K562 (cell line): Measurements from ENCODE around the gene EXOC4. TPM values are rescaled to one million over a fixed set of nuclear protein-coding genes. Genes with fewer than 3 reads are reported as not detected.

Experiments
- ATAC-seq: fragments of 200-7000 bp; cut with Tn5 transposase; 3 replicates; pipeline ENCODE4 v1.9.1; 2020; ENCODE audit warnings: moderate library complexity
- BruUV-seq: library from RNA; stranded (reverse); fragments of 400-500 nt; replicated peaks from 2 replicates; lab custom pipeline; 2021; lab: Mats Ljungman, UMichigan
- CTCF ChIA-PET: fragments of 300-600 bp; formaldehyde crosslinking; extraction: SDS; loops from one replicate; lab custom pipeline; 2021; ENCODE audit warnings: low intra/inter-chr PET ratio; lab: Yijun Ruan, JAX
- POLR2A ChIA-PET: fragments of 300-600, 350-650 bp; sonication (Branson Sonifier 250); formaldehyde crosslinking; extraction: SDS; loops from one replicate; lab custom pipeline; 2021; ENCODE audit warnings: antibody characterized with exemption, inconsistent platforms; lab: Yijun Ruan, JAX
- DNase-seq, 4 experiments: peaks; one replicate each; pipeline versions ENCODE4 v3.0.0 to v3.0.0-alpha.2; 2011 to 2018; ENCODE audit warnings: low spot score in 3 of 4, mixed read lengths in 3 of 4; ENCODE audit errors: extremely low read depth in 1 of 4
- FAIRE-seq: peaks from 2 replicates; lab custom pipeline; 2011; peaks lifted over from hg19 to GRCh38; lab: Jason Lieb, UNC
- H2AFZ ChIP-seq: 2 replicates; pipeline ENCODE4 v1.6.0; 2011; ENCODE audit warnings: low read depth, low read length, control low read depth, inconsistent platforms
- H3K27ac ChIP-seq: fragments of 200-600 bp; 3 replicates; pipeline ENCODE4 v1.8.0; 2011; ENCODE audit warnings: low read depth, mild to moderate bottlenecking, control low read depth, inconsistent platforms, low read length, moderate library complexity, mixed read lengths; ENCODE audit errors: extremely low read depth
- H3K27me3 ChIP-seq, 2 experiments: fragments of 300-600 bp in 1 of 2; 2 replicates in 1 of 2; 3 replicates in 1 of 2; pipeline versions ENCODE4 v1.6.0 to v1.8.0; 2011; ENCODE audit warnings: inconsistent platforms in 2 of 2, low read length in 2 of 2, mild to moderate bottlenecking in 1 of 2, mixed read lengths in 1 of 2, moderate library complexity in 1 of 2; ENCODE audit not compliant: control insufficient read depth in 2 of 2, insufficient read depth in 2 of 2
- H3K36me3 ChIP-seq: fragments of 300-600 bp; 3 replicates; pipeline ENCODE4 v1.8.0; 2011; ENCODE audit warnings: mild to moderate bottlenecking, low read length, inconsistent platforms; ENCODE audit not compliant: control insufficient read depth, insufficient read depth
- H3K4me1 ChIP-seq, 2 experiments: fragments of 200-600 bp in 1 of 2; replicated peaks in 1 of 2; 2 replicates in 1 of 2; 3 replicates in 1 of 2; pipeline versions ENCODE4 v1.5.1 to v1.8.0; 2011; ENCODE audit warnings: inconsistent platforms in 2 of 2, low read length in 2 of 2, mild to moderate bottlenecking in 1 of 2, mixed read lengths in 1 of 2, moderate library complexity in 1 of 2; ENCODE audit not compliant: control insufficient read depth in 2 of 2, insufficient read depth in 2 of 2
- H3K4me2 ChIP-seq: 2 replicates; pipeline ENCODE4 v1.6.1; 2011; ENCODE audit warnings: low read length, control low read depth, inconsistent platforms, mixed read lengths; ENCODE audit not compliant: insufficient read depth
- H3K4me3 ChIP-seq: fragments of 200-600 bp; sonication (generic), shearing (Covaris generic); 2 replicates; pipeline ENCODE4 v1.5.1; 2016; ENCODE audit warnings: control low read depth, inconsistent platforms
- H3K79me2 ChIP-seq: fragments of 200-600 bp; 3 replicates; pipeline ENCODE4 v1.8.0; 2011; ENCODE audit warnings: low read length, inconsistent platforms; ENCODE audit not compliant: control insufficient read depth, insufficient read depth
- H3K9ac ChIP-seq, 2 experiments: 2 replicates each; pipeline versions ENCODE4 v1.6.0 to v1.6.1; 2011; ENCODE audit warnings: low read depth in 2 of 2, low read length in 2 of 2, control low read depth in 1 of 2, inconsistent platforms in 1 of 2, mild to moderate bottlenecking in 1 of 2, mixed read lengths in 1 of 2; ENCODE audit not compliant: insufficient read depth in 1 of 2
- H3K9me1 ChIP-seq: one replicate; pipeline ENCODE4 v1.6.0; 2011; ENCODE audit warnings: inconsistent platforms, mild to moderate bottlenecking, low read length, moderate library complexity; ENCODE audit not compliant: control insufficient read depth, insufficient read depth
- H3K9me3 ChIP-seq: replicated peaks from 2 replicates; pipeline ENCODE4 v1.5.1; 2011; ENCODE audit warnings: low read depth, low read length, inconsistent platforms; ENCODE audit not compliant: control insufficient read depth, insufficient read depth
- H4K20me1 ChIP-seq: replicated peaks from 2 replicates; pipeline ENCODE4 v1.6.1; 2011; ENCODE audit warnings: low read length, inconsistent platforms, mixed read lengths; ENCODE audit not compliant: control insufficient read depth, insufficient read depth
- BCL6 ChIP-seq: fragments of 250-450 bp; sonication (Bioruptor Pico); IDR thresholded peaks from 2 replicates; pipeline ENCODE4 v1.4.0; 2020
- BRD4 ChIP-seq: fragments of 200-600 bp; sonication (generic); IDR thresholded peaks from 2 replicates; pipeline ENCODE4 v1.6.1; 2017; ENCODE audit warnings: inconsistent platforms
- BRF2 ChIP-seq: IDR thresholded peaks from 3 replicates; pipeline ENCODE4 v1.6.1; 2011; ENCODE audit warnings: borderline replicate concordance, mild to moderate bottlenecking; ENCODE audit not compliant: insufficient read length, insufficient read depth
- CSDE1 ChIP-seq, 2 experiments: fragments of 450-650 bp; IDR thresholded peaks; 2 replicates each; pipeline ENCODE4 v1.6.1; 2016; ENCODE audit warnings: mild to moderate bottlenecking in 1 of 2
- GATAD2A ChIP-seq: fragments of 450-650 bp; IDR thresholded peaks from 2 replicates; pipeline ENCODE4 v1.6.1; 2017
- PHB ChIP-seq: fragments of 250-450 bp; sonication (Bioruptor Pico); IDR thresholded peaks from 2 replicates; pipeline ENCODE4 v1.5.0; 2021
- RCOR1 ChIP-seq, 2 experiments: IDR thresholded peaks; 2 replicates each; pipeline ENCODE4 v1.6.1; 2012; ENCODE audit warnings: low read depth in 2 of 2, low read length in 2 of 2, borderline replicate concordance in 1 of 2, improper control_type of control experiment in 1 of 2
- ZBTB26 ChIP-seq: fragments of 450-650 bp; formaldehyde crosslinking; IDR thresholded peaks from 2 replicates; pipeline ENCODE4 v1.4.0; 2022; ENCODE audit warnings: missing genetic modification characterization
- ZFP30 ChIP-seq: fragments of 250-450 bp; sonication (Bioruptor Pico); IDR thresholded peaks from 2 replicates; pipeline ENCODE4 v1.8.0; 2022; ENCODE audit warnings: moderate library complexity, mild to moderate bottlenecking, inconsistent platforms, borderline replicate concordance
- ZNF717 ChIP-seq: fragments of 250-450 bp; sonication (Bioruptor Pico); IDR thresholded peaks from 2 replicates; pipeline ENCODE4 v1.5.0; 2021
- WGBS: fragments of 100-300 bp; shearing (Covaris generic); methylation state at CpG from one replicate; pipeline ENCODE4 v1.1.6; 2016; ENCODE audit warnings: low coverage, mixed read lengths; ENCODE audit not compliant: insufficient coverage; ENCODE audit errors: missing lambda C conversion rate; 5-methylcytosine and 5-hydroxymethylcytosine counted together
- in situ Hi-C: fragments of 300-500 bp; cut with MboI; formaldehyde crosslinking; loops from 4 replicates; pipeline ENCODE4 v1.15.0; 2018; ENCODE audit warnings: inconsistent platforms, mixed read lengths
- intact Hi-C: fragments of 100-400 bp; cut with micrococcal nuclease; formaldehyde crosslinking; loops from 2 replicates; pipeline ENCODE4 v1.14.2; 2022
- polyA plus RNA-seq, 8 experiments: library from polyadenylated mRNA; depleted of rRNA in 4 of 8; stranded (reverse) in 5 of 8; unstranded in 3 of 8; fragments of >200 nt; fragmentation: Nextera tagmentation in 2 of 8; fragmentation: Illumina TruSeq in 1 of 8; extraction: Ambion mirVana in 2 of 8; extraction: Trizol in 1 of 8; gene quantifications; 2 replicates each; pipeline versions ENCODE4 v1.2.1 to v1.2.3, GENCODE V29; 2011 to 2014; ENCODE audit warnings: inconsistent platforms in 1 of 8, missing spikeins in 1 of 8
- total RNA-seq, 7 experiments: library from RNA; depleted of rRNA in 6 of 7; stranded (reverse); fragments of >200 nt in 6 of 7; fragmentation: Illumina TruSeq in 2 of 7; extraction: Trizol in 2 of 7; gene quantifications; 2 replicates each; pipeline versions ENCODE4 v1.2.1 to v1.2.3, GENCODE V29; 2011 to 2021; ENCODE audit warnings: low replicate concordance in 1 of 7

Gene EXOC4
- total and polyA plus RNA-seq, 9 of the 15 experiments (the other 6 are each of a cell fraction or from before 2014, with no cell fraction given): 18.5 to 73.1 (median 46.6) TPM

GRCh38 chr7:133563251-133563650 lies 310.4 kb downstream of the EXOC4 start:
- H3K4me3 ChIP-seq: no peak overlapping the region
- in situ Hi-C loops (no loop called here), intact Hi-C loops (no loop called here)
- H3K9ac ChIP-seq: no peak overlapping the region
- no peaks in the 10 kb centered on the region for H3K36me3 ChIP-seq
- no peaks in the 10 kb centered on the region for H3K9me3 ChIP-seq
- ATAC-seq (no peak), FAIRE-seq (no peak), DNase-seq (no peak)
- H3K27me3 ChIP-seq: no peaks in the 10 kb centered on the region
- H4K20me1 ChIP-seq: no peaks in the 10 kb centered on the region
- H3K4me2 ChIP-seq: no peak overlapping the region
- H3K27ac ChIP-seq: no peak overlapping the region
- BruUV-seq: no TSS peak
- H3K79me2 ChIP-seq: no peaks in the 10 kb centered on the region
- H3K4me1 ChIP-seq: no peaks in the 10 kb centered on the region
- no peaks in the 10 kb centered on the region for H3K9me1 ChIP-seq
- TF ChIP-seq BCL6 (CRISPR knock-in tag) (no peak), ZBTB26 (no peak), CSDE1 (IDR thresholded peaks at IDR 0.05) (no peak), PHB (no peak), BRD4 (no peak), RCOR1 (IDR thresholded peaks at IDR 0.05; ENCODE audit: borderline replicate concordance in 1 of 2, low read depth in 2 of 2, low read length in 2 of 2) (no peak), ZNF717 (no peak), ZFP30 (CRISPR knock-in tag) (no peak), BRF2 (no peak), GATAD2A (no peak)
- TF ChIP-seq, all 486 proteins: peak for 0
- H2AFZ ChIP-seq: no peak overlapping the region
- 44% methylated on average over 5 of the region's 5 CpGs for WGBS
- POLR2A ChIA-PET: no interaction called here
- CTCF ChIA-PET: no interaction called here
